GM10266 (cell line): Measurements from ENCODE around the gene FOXRED1.
"Not testable (repeated sequence)": the region's sequence is repeated elsewhere in the genome, so short reads cannot be mapped to it uniquely, and the experiment has no call there.

ENCODE experiments used
- DNase-seq: peaks from one replicate; pipeline ENCODE4 v3.0.0; 2012; ENCODE audit errors: extremely low spot score
- TF ChIP-seq, protein P1 (sequence below): IDR thresholded peaks from 2 replicates; pipeline ENCODE4 v1.5.1; 2012; ENCODE audit warnings: mild to moderate bottlenecking, low read depth; ENCODE audit not compliant: control insufficient read depth, insufficient read depth; ENCODE audit errors: missing control alignments

Gene FOXRED1

DNA sequence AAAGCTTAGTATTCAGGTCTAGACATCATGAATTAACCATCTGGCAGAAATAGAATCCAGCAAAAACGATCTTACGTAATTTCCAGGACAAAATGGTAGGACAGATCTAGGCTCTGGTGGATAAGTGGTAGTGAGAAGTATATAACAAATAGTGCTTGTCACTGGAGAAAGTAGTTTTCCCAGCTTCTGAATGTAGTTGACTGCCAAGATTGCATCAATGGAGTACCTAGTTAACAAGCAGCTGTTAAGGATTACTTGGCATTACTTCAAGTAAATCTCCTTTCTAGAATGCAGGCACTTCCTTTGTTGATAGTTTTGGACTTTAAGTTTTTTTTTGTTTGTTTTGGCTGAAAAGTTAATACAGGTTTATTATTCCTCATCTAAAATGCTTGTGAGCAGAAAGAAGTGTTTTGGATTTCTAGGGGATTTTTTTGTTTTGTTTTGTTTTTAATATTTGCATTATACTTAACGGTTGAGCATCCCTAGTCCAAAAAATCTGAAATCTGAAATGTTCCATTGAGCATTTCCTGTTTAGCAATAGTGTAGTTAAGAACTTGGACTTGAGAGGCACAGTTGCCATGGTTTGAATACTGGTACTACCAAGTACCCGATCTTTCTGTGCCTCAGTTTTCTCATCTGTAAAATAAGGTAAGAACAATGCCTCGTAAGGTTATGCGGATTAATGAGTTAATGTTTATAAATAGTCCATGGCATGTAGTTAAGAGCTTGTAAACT is 37.1 kb upstream of the FOXRED1 start:
- no peak for DNase-seq
- TF ChIP-seq, protein P1, sequence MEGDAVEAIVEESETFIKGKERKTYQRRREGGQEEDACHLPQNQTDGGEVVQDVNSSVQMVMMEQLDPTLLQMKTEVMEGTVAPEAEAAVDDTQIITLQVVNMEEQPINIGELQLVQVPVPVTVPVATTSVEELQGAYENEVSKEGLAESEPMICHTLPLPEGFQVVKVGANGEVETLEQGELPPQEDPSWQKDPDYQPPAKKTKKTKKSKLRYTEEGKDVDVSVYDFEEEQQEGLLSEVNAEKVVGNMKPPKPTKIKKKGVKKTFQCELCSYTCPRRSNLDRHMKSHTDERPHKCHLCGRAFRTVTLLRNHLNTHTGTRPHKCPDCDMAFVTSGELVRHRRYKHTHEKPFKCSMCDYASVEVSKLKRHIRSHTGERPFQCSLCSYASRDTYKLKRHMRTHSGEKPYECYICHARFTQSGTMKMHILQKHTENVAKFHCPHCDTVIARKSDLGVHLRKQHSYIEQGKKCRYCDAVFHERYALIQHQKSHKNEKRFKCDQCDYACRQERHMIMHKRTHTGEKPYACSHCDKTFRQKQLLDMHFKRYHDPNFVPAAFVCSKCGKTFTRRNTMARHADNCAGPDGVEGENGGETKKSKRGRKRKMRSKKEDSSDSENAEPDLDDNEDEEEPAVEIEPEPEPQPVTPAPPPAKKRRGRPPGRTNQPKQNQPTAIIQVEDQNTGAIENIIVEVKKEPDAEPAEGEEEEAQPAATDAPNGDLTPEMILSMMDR = no peak

DNA sequence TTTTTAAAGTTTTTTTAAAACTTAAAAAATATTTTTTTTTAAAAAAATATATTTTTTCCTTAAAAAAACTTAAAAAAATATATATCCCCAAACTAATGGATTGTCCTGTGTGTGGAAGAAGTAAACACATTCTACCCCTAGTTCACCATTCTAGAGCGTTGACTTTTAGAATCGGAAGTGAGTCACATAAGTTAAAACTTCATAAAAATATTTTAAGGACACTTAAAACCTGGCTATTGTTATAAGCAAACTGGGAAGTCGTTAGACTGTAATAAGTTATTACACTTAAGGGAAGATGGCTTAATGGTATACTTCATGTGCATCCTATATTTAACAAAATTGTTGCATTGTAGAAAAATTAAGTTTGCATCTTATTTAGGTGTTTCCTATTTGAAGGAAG is 36.3 kb upstream of the FOXRED1 start:
- no peak for DNase-seq
- TF ChIP-seq, protein P1 = no peak

DNA sequence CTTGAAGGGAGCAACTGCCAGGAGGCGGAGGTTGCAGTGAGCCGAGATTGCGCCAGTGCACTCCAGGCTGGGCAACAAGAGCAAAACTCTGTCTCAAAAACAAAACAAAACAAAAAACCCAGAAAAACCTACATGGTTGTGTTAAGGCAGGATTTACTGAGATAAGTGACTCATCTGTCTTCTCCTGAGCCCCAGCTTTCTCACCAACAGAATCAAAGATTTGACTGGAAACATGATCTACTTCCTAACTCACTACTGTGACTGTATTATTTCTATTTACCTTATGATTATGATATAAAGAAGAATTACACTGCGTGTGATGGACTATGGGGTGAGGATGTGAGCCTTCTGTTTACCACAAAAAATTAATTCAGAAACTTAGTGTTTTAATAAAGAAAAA is 35.6 kb upstream of the FOXRED1 start:
- TF ChIP-seq, protein P1 = no peak
- no peak for DNase-seq

DNA sequence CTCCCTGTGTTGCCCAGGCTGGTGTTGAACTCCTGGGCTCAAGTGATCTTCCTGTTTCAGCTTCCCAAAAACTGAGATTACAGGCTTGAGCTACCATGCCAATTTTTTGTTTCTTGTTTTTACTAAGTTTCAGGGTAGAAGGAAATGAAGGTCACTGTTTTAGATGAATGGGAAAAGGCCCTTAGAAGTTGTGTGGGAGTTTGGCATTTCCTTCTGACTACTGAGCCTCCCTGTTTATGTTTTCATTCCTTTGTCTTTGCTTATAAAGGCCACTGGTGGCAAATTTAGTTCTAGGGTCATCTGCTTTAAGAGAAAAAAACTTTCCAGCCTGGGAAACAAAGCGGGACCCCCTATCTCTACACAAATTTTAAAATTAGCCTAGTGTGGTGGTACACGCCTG is 22.3 kb upstream of the FOXRED1 start:
- TF ChIP-seq, protein P1 = no peak
- no peak for DNase-seq

DNA sequence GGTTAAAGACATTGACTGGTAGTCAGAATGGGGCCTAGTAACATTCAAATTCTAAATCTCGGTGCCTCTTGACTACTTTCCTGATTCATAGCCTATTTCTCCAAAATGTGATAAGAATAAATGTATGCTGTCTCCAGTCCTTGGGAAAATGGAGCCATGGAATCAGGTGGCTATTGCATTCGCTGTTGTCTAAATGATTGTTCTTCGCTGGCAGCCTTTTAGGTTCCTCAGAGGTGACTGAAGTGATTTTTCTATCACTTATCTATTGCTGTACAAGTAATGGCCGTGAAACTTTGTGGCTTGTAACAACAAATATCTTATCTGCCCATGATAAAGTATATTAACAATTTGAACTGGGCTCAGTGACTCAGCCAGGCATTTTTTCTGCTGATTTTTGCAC is 15.7 kb upstream of the FOXRED1 start:
- no peak for DNase-seq
- TF ChIP-seq, protein P1 = no peak

DNA sequence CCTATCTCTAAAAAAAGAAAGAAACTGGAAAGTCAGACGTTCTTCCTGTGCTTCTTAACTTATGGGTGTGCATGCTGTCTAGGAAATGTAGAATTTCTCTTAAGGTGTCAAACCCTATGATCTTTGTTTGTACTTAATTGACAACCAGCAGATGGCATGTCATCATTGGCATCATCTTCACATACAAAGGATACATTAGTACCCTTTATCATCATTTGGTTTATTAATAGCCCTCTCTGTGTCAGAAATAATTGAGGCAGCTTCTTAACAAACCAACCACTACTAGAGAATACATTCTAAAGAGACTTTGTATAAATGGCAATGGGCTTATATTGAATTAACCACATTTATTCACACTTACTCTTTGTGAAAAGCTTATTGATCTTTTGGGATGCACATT is 14.1 kb upstream of the FOXRED1 start:
- TF ChIP-seq, protein P1 = no peak
- DNase-seq = no peak

DNA sequence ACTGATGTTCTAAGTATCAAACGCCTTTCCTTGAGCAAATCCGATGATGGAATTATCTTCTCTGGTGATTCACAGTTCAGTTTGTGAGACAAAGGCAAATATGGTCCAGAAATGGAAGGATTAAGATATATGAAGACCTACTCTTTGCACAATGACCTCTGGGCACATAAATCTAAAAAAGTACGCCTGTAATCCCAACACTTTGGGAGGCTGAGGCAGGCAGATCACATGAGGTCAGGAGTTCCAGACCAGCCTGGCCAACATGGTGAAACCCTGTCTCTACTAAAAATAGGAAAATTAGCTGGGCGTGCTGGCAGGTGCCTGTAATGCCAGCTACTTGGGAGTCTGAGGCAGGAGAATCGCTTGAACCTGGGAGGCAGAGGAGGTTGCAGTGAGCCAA is 13.4 kb upstream of the FOXRED1 start:
- DNase-seq = not testable (repeated sequence)

DNA sequence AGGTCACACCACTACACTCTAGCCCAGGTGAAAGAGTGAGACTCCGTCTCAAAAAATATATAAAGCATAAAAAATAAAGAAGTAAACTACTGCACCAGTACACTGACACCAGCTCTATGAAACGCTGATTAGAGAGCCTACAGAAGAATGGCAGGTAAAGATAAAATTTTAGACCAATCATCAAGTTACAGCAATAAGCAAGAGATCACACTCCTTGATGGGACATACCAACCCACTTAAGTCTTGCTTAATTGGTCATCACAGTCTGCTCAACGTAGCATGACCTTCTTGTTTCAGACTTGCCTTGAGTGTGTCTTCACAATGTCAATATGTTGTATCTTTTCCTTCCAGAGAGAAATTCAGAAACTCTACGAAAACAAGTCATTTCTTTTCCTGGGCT is 12.7 kb upstream of the FOXRED1 start:
- TF ChIP-seq, protein P1 = no peak
- DNase-seq = no peak
